ENCODE results near the gene ZNF611.
"Not testable (repeated sequence)": the region's sequence is repeated elsewhere in the genome, so short reads cannot be mapped to it uniquely, and the experiment has no call there.

Gene ZNF611

DNA sequence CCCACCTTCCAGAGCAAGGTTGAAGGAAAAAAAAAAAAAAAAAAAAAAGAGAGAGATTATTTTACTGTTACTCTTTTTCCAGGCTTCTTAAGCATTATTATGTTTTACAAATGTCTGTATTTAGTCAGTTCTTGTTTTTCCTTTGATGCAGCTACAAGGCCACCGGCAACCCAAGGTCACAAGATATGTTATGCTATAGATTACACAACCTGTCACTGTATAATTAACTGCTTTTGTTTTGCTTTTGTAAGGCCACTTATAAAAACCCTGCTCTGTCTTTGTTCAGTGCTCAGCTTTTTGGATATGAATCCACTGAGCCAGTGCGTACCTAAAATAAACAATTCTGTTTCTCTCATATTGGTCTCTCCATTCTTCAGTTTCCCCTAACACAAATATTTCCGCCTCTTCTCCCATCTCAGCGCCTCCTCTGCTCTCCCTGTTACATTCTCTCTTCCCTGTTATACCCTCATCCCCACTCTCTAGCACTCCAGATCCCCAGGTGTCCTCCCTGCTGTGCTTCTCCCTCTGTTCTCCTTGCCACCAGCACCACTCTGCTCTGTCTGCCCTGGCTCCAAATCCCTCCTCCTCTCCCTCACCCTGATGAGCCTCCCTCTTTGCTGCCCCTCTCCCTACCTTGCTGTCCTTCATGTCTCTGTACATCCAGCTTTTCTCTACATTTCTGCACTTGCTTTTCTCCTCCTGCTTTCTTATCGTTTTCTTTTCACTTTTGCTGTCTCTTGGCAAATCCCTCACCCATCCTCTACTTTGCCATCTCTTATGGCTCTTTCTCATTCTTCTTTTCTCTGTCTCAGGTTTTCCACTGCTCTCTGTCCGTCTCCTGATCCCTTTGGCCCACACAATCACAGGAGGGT, 45.7 kb downstream of the ZNF611 start:
- DNase-seq; intact Hi-C loops (cut with DNase I): not testable (repeated sequence)

DNA sequence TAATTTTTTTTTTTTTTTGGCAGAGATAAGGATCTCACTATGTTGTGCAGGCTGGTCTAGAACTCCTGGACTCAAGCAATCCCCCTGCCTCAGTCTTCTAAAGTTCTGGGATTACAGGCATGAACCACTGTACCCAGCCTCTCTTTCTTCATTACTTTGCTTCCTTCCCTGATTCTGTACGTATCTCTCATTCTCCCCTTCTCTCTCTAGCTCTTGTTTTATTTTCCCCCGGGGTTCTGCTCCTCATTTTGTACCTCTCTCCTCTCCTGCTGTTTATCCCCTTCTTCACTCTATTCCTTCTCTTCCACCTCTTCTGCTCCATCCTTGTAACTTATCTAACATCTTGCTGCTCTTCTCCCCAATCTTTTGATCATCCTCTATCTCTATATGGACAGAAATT, 46.5 kb downstream of the ZNF611 start:
- no peak for DNase-seq
- intact Hi-C loops (cut with DNase I) = no loop called here

DNA sequence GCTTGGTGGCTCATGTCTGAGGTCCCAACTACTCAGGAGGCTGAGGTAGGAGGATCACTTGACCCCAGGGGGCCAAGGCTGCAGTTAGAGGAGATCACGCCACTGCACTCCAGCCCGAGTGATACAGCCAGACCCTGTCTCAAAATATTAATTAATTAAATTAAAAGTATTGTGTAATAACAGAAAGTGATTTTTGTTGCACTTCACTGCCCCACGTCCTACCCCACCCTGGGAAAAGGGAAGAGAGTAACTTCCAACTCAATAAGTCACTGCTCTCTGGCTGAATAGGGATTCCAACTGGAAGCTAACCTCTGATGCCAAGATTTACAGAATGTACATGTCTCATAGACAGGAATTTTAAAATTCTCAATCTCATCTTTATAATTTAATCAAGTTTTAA, 47.2 kb downstream of the ZNF611 start:
- no peak for DNase-seq
- intact Hi-C loops (cut with DNase I) = no loop called here

DNA sequence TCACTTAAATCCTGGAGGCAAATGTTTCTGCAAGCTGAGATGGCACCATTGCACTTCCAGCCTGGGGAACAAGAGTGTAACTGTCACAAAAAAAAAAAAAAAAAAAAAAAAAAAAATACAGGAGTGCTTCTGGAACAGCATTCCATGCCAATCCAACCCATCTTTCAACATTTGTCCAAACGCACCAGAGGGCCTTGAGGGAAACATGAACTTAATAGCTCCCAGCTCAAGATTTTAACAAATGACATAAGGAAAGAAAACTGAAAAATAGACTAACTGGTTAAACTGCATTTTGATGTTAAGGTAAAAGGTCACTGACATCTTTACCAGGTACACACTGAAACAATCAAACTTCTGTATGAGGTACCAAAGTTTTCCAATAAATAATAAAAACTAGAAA, 49.0 kb downstream of the ZNF611 start:
- intact Hi-C loops (cut with DNase I) = no loop called here
- no peak for DNase-seq

DNA sequence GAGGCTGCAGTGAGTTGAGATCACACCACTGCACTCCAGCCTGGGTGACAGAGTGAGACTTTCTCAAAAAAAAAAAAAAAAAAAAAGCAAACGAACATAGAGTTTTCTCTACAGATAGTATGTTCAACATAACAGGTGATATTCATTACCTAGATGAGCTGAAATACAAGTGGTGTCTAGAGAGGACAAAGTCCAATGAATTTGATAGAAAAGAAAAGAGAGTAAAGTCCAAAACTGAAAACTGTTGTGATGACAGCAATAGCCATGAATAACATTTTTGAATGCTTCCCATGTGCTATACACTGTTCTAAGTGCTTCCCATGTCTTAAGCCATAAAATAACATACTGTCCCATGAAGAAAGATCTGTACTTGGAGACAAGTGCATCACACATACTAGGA, 53.6 kb downstream of the ZNF611 start:
- intact Hi-C loops (cut with DNase I); DNase-seq: not testable (repeated sequence)

DNA sequence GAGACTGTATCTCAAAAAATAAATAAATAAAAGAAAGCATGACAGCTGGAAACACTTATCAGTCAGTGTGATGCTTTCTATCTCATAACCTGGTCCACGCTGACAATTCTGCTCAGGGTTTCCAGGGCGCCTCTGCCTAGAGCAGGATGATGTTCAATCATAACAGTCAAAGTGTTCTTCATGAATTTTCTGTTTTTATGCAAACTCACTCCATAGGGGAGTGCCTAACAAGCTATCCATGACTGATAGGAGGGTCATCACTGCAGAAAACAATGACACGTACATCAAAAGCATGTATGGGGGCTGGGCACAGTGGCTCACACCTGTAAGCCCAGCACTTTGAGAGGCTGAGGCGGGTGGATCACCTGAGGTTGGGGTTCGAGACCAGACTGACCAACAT, 55.2 kb downstream of the ZNF611 start:
- intact Hi-C loops (cut with DNase I) = no loop called here
- DNase-seq = no peak

DNA sequence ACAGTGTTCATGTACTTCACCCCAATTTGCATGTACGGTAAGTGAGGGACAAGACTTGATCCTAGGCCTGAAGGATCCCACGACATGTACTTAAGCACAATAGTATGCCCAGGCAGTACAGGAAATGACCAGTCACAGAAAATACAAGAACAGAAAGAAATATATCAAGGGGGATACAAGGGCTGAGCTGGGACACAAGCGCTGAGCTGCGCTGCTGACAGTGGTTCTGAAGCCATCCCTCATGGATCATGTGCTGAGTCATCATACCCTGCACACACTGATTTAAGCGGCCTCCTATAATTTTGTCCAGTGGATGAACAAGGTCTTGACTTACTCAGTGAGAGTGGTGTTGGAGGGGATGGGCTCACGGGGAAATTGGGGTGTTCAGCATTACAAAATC, 59.6 kb downstream of the ZNF611 start:
- intact Hi-C loops (cut with DNase I); DNase-seq: not testable (repeated sequence)

DNA sequence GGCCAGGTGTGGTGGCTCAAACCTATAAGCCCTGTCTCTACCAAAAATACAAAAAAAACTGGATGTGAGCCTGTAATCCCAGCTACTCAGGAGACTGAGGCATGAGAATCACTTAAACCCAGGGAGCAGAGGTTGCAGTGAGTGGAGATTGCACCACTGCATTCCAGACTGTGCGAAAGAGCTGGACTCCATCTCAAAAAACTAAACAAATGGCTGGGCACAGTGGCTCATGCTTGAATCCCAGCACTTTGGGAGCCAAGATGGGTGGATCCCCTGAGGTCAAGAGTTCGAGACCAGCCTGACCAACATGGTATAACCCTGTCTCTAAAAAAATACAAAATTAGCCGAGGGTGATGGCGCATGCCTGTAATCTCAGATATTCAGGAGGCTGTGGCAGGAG, 61.8 kb downstream of the ZNF611 start:
- DNase-seq = no peak
- intact Hi-C loops (cut with DNase I) = no loop called here

DNA sequence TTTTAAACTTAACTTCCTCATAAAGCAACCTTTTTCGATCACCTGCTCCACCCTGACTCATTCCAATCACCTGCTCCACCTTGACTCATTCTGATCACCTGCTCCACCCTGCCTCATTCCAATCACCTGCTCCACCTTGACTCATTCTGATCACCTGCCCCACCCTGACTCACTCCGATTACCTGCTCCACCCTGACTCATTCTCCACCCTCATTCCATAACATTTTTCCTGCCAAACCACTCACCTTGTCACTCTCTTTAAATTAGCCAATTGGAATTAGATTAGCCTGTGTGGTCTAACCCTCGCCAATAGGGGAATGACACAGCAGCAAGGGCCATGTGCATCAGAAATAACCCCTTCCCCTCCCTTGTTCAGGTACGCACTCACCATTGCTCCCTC, 64.8 kb downstream of the ZNF611 start:
- DNase-seq = no peak
- intact Hi-C loops (cut with DNase I) = no loop called here

DNA sequence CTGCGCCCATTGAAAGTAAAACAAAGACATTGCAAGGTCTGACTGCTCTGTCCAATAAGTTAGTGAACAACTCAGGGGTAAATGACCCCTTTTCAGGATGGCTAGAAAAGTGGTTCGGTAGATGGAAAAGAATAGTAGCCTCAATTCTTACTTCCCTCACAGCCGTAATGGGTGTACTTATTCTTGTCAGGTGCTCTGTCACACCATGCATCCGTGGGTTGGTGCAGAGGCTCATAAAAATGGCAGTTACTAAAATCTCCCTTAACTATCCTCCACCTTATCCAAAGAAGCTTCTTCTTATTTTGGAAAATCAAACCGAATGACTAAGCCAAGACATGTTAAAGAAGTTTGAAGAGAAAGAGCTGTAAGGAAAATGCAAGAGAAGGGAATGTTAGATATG, 65.3 kb downstream of the ZNF611 start:
- intact Hi-C loops (cut with DNase I) = no loop called here
- DNase-seq = no peak

DNA sequence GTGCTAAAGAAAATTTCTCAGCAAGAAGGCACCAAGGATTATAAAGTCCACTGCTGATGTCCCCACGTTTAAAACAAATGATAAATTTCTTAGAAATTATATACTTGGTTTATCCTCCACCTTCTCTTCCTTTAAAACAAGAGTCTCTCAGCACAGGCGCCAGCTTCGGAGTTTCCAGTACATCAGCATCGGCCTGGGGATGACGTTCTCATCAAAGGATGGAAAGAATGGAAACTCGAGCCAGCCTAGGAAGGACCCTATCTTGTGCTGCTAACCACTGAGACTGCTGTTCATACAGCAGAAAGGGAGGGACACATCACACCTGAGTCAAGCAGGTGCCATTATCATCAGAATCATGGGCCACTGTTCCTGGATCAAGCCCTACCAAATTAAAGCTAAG, 66.9 kb downstream of the ZNF611 start:
- intact Hi-C loops (cut with DNase I) = no loop called here
- DNase-seq = no peak

DNA sequence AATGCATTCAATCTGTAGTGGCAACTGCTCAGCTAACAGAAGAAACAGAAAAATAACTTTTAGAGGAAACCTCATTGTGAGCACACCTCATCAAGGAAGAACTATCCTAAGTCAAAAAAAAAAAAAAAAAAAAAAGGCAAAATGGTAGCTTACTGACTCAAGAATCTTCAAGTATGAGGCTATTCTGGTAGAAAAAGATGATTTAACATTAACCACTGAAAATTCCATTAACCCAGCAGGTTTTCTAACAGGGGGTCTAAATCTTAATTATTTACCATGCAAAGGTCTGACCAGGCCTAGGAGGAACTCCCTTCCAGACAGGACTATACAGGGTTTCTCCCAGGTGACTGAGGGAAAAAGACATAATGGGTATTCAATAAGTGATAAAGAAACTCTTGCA, 68.3 kb downstream of the ZNF611 start:
- DNase-seq = no peak
- intact Hi-C loops (cut with DNase I) = no loop called here

DNA sequence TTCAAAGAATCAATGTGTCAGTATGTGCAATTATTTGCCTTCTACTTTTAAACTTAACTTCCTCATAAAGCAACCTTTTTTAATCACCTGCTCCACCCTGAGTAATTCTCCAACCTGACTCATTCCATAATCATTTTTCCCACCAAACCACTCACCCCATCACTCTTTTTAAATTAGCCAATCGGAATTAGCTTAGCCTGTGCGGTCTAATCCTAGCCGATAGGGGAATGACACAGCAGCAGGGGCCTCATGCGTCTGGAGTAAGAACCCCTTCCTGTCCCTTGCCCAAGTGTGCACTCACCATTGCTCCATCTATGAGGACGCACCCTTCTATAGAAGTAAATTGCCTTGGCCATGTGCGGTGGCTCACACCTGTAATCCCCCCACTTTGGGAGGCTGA, 69.3 kb downstream of the ZNF611 start:
- intact Hi-C loops (cut with DNase I) = no loop called here
- DNase-seq = no peak

DNA sequence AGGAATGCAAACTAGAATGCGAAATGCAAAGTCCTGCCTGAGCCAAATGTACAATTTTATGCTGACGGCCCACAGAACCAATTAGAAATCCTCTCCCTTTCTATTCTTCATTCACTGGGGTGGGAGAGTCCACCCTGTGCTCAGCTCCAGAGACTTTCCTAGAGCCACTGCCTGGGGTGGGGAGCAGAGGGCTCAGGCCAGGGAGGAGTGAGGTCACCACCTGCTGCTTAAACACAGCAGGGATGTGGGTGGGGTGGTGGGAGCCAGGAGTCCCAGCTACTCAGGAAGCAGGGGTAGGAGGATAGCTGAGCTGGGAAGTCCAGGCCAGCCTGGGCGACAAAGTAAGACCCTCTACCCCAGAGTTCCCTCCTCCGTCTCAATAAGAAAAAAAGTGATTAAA, 69.8 kb downstream of the ZNF611 start:
- intact Hi-C loops (cut with DNase I) = no loop called here
- no peak for DNase-seq

DNA sequence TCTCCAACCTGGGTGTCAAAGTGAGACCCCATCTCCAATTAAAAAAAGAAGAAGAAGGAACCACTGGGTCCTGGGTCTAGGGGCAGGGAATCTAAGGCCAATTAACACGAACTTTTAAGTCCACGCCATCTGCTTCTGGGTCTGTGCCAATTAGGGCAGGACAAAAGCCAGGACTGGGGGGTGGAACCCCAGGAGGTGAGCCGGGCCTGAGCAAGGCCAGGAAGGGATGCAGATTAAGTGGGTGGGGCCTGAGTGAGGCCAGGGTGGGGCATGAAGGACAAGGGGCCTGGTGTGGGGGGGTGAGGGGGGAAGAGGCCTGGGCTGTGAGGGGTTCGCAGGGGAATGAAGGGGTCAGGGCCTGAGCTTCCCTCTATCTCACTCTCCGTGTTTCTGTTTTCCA, 70.4 kb downstream of the ZNF611 start:
- no peak for DNase-seq
- intact Hi-C loops (cut with DNase I) = no loop called here

DNA sequence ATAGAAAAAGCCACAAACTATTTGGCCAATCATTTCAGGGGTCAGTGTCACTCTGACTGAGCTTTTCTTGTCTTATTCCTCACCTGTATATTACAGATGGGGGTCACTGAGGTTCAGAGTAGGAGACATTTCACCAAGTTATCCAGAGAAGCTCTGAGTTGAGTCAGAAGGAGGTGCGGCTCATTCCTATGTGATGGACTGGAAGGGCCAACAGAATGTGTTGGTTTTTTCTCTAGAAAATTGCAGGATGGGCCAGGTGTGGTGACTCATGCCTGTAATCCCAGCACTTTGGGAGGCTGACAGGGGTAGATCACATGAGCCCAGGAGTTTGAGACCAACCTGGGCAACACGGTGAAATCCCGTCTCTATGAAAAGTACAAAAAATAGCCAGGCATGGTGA, 72.2 kb downstream of the ZNF611 start:
- intact Hi-C loops (cut with DNase I) = no loop called here
- DNase-seq = no peak

DNA sequence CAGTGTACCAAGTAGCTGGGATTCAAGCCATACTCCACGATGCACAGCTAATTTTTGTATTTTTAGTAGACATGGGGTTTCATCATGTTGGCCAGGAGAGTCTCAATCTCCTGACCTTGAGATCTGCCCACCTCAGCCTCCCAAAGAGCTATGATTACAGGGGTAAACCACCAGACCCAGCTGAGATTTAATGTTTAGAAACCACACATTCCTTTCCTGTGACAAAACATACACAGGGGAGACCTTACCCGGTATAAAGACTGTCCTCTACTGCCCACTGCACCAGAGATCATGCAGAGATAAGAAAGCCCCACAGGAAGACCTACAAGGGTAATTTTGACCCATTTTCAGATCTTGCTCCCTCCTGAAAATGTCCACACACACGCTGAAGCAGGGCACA, 73.9 kb downstream of the ZNF611 start:
- DNase-seq = no peak
- intact Hi-C loops (cut with DNase I) = no loop called here

DNA sequence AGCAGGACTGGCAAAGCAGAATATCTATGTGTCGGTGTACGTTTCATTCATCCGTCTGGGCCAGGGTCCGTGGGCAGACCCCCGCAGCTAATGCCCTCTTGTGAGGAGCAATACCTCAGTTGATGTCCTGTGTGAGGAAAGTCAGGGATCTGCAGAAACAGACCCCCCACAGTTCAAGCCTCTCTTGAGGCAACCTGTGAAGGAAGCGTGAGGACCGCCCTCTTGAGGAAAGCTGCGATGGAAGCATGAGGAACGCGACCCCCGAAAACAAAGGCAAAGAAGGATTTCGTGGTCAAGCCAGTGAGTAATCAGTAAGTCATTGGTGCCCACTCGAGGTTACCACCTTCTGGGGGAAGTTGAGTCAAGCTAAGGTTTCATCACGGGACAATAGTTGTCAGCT, 75.8 kb downstream of the ZNF611 start:
- intact Hi-C loops (cut with DNase I) = no loop called here
- DNase-seq = no peak

DNA sequence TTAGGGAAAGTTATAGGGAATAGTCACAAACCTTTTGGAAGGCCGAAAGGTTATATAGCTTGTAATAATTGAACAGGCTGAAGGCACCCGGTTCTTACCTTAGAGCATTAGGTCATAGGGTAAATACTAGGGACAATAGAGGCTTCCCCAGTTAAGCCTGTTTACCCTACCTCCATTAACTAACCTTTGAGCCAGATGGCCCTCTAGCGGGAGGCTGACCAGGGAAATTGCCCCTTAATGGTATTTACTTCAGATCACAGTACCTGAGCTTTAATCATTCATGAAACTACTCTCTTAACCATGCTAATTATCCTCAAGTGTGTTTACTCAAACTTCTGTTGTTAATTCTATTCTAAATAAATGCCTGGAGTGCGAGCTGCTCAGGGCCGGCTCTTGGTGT, 76.2 kb downstream of the ZNF611 start:
- no peak for DNase-seq
- intact Hi-C loops (cut with DNase I) = no loop called here

DNA sequence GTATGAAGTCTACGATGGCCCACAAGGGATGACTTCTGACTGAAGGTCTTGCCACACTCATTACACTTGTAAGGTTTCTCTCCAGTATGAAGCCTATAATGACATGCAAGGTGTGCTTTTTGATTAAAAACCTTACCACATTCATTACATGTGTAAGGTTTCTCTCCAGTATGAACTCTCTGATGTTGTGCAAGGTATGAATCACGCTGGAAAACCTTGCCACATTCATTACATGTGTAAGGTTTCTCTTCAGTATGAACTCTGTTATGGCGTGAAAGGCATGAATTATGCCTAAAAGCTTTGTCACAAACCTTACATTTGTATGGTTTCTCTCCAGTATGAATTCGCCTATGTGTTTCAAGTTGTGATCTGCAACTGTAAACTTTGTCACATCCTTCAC, 81.7 kb downstream of the ZNF611 start:
- intact Hi-C loops (cut with DNase I) = no loop called here
- DNase-seq = no peak
